Measurements from ENCODE around the gene CENPH.
"Not testable (repeated sequence)": the region's sequence is repeated elsewhere in the genome, so short reads cannot be mapped to it uniquely, and the experiment has no call there.

CENPH gene

DNA sequence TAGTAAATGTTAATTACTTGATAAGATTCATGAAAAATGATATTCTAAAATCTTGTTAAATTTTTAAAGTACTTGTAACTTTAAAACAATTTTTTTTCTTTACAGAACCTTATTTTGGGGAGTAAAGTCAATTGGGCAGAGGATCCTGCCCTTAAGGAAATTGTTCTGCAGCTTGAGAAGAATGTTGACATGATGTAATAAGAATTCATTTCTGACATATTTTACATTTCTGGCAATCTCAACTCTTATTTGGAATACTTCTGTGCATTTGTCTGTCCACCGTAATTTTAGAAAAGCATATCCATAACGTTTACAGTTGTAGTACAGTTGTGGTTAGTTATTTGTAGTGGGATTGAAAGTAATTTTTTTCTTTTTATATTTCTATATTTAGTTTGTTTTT, 20.2 kb downstream of the CENPH start:
- DNase-seq (ENCODE audit: low spot score): no peak

- no peak for DNase-seq (ENCODE audit: low spot score)
Measured at GRCh38 chr5:69211200-69211599, 21.8 kb downstream of the CENPH start.

GRCh38 chr5:69212022-69212421, 22.6 kb downstream of the CENPH start:
- DNase-seq (ENCODE audit: low spot score): no peak

GRCh38 chr5:69213513-69214215, 24.3 kb downstream of the CENPH start:
- DNase-seq (ENCODE audit: low spot score): no peak

DNA sequence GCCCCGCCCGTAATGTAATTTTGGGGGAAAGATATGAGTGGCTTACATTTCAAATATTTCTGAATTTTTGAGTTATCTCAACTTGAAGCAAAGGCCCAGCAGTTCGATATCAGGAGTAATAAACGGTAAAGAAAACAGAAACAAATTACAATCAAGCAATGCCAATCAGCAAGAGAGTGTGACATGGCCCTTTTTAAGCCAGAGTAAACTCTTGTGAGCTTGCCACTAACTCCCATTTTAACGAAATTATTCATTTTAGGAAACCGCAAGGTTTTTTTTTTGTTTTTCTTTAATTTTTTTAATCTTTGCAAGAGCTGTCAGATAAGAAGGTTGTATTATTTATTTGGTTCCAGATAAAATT, 27.7 kb downstream of the CENPH start:
- peak; percentile 4 for DNase-seq (ENCODE audit: low spot score)

DNA sequence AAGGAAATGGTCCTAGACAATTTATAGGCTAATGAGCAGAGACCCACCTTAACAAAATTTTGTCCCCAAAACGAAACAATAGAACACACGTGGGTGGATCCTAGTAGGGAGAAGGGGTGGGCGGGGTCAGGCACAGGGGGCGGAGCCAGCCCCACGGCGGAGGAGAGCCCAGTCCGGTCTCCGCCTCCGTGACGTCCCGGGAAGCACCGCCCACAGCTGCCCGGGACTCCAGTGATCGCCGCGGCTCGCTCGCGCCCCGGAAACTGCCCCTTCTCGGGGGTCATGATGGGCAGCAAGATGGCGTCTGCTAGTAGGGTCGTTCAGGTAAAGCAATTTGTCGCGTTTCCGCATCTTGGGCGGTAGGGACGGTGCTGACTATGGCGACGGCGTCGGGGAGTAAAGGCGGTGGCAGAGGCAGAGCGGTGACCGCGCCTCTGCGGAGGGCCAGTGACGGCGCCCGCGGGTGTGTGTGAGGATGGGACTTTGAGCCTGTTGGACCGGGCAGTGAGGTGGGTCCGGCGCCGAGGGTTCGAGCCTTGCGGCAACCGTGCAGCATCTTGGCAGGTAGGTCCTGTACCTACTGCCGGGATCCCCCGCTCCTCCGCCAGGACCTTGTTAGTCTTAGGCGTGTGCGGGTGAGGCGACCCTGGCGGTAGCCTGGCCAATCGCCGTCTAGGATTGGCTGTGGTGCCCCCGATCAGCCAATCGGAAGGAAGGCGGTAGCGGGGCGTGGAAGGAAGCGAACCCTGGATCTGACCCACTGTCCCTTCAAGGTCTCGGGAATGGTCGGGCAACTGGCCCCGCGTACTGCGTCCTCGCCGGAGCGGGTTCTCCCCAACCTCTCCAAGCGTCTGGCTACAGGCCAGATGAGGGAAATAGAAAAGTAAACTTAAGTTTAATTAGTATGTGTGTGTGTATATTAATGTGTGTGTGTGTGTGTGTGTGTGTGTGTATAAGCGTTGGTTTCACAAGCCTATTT, 28.5 kb downstream of the CENPH start:
- DNase-seq (ENCODE audit: low spot score): peak; percentile 97

GRCh38 chr5:69219939-69220338, 30.6 kb downstream of the CENPH start:
- no peak for DNase-seq (ENCODE audit: low spot score)

DNA sequence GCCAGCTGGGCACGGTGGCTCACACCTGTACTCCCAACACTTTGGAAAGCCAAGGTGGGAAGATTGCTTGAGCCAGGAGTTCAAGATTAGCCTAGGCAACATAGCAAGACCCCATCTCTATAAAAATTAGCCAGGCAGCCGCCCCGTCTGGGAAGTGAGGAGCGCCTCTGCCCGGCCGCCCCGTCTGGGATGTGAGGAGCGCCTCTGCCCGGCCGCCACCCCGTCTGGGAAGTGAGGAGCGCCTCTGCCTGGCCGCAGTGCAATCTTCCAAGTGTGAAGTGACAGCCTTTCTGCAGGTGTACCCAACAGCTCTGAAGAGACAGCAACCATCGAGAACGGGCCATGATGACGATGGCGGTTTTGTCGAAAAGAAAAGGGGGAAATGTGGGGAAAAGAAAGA, 31.0 kb downstream of the CENPH start:
- not testable (repeated sequence) for DNase-seq (ENCODE audit: low spot score)

GRCh38 chr5:69220833-69221232, 31.4 kb downstream of the CENPH start:
- DNase-seq (ENCODE audit: low spot score): not testable (repeated sequence)

DNA sequence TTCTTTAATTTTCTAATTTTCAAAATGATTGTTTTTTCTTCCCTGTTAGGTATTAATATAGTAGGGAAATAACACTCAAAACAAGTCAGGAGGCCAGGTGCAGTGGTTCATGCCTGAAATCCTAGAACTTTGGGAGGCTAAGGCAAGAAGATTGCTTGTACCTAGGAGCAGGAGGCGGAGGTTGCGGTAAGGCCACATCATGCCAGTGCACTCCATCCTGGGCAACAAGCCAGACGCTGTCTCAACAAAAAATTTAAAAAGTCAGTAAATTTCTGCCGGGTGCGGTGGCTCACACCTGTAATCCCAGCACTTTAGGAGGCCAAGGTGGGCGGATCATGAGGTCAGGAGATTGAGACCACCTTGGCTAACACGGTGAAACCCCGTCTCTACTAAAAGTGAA, 35.1 kb downstream of the CENPH start:
- DNase-seq (ENCODE audit: low spot score): no peak

DNA sequence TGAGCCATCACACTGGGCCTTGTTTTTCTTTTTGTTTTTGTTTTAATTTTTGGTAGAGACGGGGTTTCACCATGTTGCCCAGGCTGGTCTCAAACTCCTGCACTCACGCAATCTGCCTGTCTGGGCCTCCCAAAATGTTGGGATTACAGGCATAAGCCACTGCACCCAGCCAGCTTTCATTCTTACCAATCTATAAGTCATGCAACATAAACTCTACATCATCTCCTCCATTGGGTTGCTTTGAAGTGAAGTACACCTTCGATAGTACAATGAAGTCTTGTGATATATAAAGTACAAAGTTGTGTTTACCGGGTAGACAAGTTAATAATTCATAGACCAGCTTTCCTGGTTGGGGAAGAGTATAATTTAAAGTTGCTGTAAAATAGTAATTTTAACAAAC, 36.5 kb downstream of the CENPH start:
- DNase-seq (ENCODE audit: low spot score): no peak

DNA sequence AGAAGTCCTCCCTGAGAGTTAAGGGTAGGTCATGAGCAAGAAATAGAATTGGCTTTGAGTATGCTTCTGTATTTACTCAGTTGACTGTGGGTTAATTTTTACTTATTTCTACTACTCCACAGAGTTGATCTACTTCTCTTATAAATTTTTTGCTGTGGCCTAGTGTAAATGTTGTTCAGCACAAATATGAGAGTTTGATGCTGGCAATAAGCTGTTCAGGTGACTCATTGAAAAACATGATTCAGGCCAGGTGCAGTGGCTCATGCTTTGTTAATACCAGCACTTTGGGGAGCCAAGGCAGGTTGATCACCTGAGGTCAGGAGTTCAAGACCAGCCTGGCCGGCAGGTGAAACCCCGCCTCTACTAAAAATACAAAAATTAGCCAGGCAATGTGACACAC, 40.8 kb downstream of the CENPH start:
- DNase-seq (ENCODE audit: low spot score): no peak

- DNase-seq (ENCODE audit: low spot score): no peak
Measured at GRCh38 chr5:69231281-69231680, 41.9 kb downstream of the CENPH start.

DNA sequence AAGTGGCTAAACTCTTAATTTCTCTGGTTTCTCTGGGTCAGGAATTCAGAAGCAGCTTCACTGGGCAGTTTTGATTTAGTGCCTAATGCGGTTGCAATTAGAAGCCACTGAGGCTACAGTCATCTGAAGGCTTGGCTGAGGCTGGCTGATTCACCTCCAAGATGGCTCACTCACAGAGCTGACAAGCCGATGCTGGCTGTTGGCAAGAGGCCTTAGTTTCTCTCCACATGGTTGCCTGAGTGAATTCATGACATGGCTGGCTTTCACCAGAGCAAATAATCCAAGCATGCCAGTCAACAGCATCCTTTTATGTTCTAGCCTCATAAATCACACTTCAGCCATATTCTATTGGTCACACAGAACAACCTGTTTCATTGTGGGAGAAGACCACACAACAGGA, 42.5 kb downstream of the CENPH start:
- DNase-seq (ENCODE audit: low spot score): no peak

- DNase-seq (ENCODE audit: low spot score): peak; percentile 92
Measured at GRCh38 chr5:69234457-69235268, 45.3 kb downstream of the CENPH start, which contains the start of gene CDK7. Gene CDK7, plus strand, starts transcription at chr5:69234886. Its CDS starts 90 bp downstream, at chr5:69234976.

GRCh38 chr5:69236733-69237132, 47.4 kb downstream of the CENPH start:
- DNase-seq (ENCODE audit: low spot score): not testable (repeated sequence)

- DNase-seq (ENCODE audit: low spot score): no peak
Measured at GRCh38 chr5:69237877-69238276, 48.5 kb downstream of the CENPH start.

GRCh38 chr5:69238760-69239251, 49.4 kb downstream of the CENPH start:
- no peak for DNase-seq (ENCODE audit: low spot score)

DNA sequence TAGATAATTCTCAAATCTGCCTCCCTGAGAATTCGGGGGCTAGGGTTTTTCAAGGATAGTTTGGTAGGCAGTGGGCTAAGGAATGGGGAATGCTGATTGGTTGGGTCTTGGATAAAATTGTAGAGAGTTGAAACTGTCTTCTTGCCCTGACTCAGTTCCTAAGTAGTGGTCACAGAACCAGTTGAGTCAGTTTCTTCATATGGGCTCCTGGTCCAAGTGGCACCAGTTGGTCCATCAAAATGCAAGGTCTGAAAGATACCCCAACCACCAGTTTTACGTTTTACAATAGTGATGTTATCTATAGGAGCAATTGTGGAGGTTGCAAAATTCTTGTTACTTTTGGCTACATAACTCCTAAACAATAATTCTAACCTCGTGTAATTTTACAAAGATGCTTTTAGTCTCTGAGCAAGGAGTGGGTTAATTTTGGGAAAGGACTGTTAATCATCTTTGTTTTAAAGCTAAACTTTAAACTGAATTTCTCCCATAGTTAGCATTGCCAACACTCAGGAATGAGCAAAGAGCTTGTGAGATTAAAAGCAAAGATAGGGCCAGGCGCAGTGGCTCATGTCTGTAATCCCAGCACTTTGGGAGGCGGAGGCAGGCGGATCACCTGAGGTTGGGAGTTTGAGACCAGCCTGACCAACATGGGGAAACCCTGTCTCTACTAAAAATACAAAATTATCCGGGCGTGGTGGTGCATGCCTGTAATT, 53.0 kb downstream of the CENPH start:
- no peak for DNase-seq (ENCODE audit: low spot score)

DNA sequence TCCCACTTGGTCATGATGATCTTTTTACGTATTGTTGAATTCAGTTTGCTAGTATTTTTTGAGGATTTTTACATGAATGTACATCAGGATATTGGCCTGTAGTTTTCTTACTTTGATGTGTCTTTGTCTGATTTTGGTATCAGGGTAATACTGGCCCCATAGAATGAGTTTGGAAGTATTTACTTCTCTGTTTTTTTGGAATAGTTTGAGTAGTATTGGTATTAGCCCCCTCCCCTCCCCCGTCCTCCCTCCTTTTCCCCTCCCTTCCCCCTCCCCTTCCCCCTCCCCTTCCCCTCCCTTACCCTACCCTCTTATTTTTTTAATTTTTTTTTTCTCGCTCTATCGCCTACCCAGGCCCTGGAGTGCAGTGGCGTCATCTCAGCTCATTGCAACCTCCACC, 55.6 kb downstream of the CENPH start:
- no peak for DNase-seq (ENCODE audit: low spot score)

GRCh38 chr5:69248019-69248418, 58.6 kb downstream of the CENPH start:
- DNase-seq (ENCODE audit: low spot score): no peak

DNA sequence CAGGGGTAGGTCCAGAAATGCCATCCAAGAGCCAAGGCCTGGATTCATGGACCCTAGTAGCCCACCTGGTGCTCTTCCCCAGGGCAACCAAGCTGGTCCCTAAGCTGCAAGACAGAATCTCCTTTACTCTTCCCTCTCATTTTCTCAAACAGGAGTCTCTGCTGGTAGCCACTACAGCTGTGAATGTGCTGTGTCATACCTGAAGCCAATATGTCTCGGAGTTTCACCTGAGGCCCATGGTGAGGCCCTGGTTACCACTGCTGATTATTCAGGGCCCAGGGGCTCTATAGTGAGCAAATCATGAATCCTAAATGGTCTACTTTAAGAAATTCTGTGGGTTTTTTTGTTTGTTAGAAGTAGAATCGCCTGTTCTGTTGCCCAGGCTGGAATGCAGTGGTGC, 61.2 kb downstream of the CENPH start:
- DNase-seq (ENCODE audit: low spot score): no peak

Measured in activated CD4-positive, alpha-beta T cell treated with anti-CD3 and anti-CD28 coated beads, Interleukin-2, Interleukin-4, amounts not matched to agents 100 ng/mL and 50 ng/mL, durations not matched to agents 16 hours and 8 hours (primary cell).